PC-9 (cell line): ENCODE measurements around the gene SNCAIP. TPM values are rescaled to one million over a fixed set of nuclear protein-coding genes. Genes with fewer than 3 reads are reported as not detected.

Experiments used
- BruUV-seq: library from RNA; stranded (reverse); fragments of 400-500 nt; replicated peaks from 2 replicates; lab custom pipeline; 2021; lab: Mats Ljungman, UMichigan
- CTCF ChIA-PET: fragments of 300-600 bp; sonication (Branson Sonifier 250); formaldehyde crosslinking; loops from one replicate; lab custom pipeline; 2022; ENCODE audit warnings: antibody characterized with exemption; lab: Charles Lee
- POLR2A ChIA-PET: fragments of 300-600 bp; sonication (Branson Sonifier 250); formaldehyde crosslinking; loops from one replicate; lab custom pipeline; 2022; ENCODE audit warnings: antibody characterized with exemption; ENCODE audit not compliant: unreplicated experiment; lab: Charles Lee
- DNase-seq, 2 experiments: peaks; one replicate each; pipeline versions ENCODE4 v3.0.0 to v3.0.0-alpha.2; 2015 to 2022; ENCODE audit warnings: mixed read lengths in 1 of 2
- H2AFZ ChIP-seq: fragments of 200-600 bp; sonication (generic); 2 replicates; pipeline ENCODE4 v1.8.1; 2017; ENCODE audit warnings: antibody characterized with exemption
- H3F3A ChIP-seq: fragments of 200-600 bp; sonication (generic); 2 replicates; pipeline ENCODE4 v1.8.1; 2017; ENCODE audit warnings: antibody characterized with exemption, mild to moderate bottlenecking, low read depth; ENCODE audit not compliant: insufficient read depth
- H3K27ac ChIP-seq: fragments of 200-600 bp; sonication (generic); 2 replicates; pipeline ENCODE4 v1.6.1; 2016; ENCODE audit warnings: mixed run types
- H3K27me3 ChIP-seq: fragments of 200-600 bp; sonication (generic); 2 replicates; pipeline ENCODE4 v1.6.1; 2016; ENCODE audit warnings: low read depth, mixed run types; ENCODE audit not compliant: insufficient read depth
- H3K36me3 ChIP-seq: fragments of 200-600 bp; sonication (generic); 2 replicates; pipeline ENCODE4 v1.6.1; 2016; ENCODE audit warnings: low read depth, mixed run types
- H3K4me1 ChIP-seq: fragments of 200-600 bp; sonication (generic); replicated peaks from 2 replicates; pipeline ENCODE4 v1.6.1; 2016; ENCODE audit warnings: mixed run types; ENCODE audit not compliant: insufficient read depth
- H3K4me2 ChIP-seq: fragments of 200-600 bp; sonication (generic); 2 replicates; pipeline ENCODE4 v1.6.1; 2017; ENCODE audit warnings: mixed run types
- H3K4me3 ChIP-seq: fragments of 200-600 bp; sonication (generic); 2 replicates; pipeline ENCODE4 v1.6.1; 2016; ENCODE audit warnings: mixed run types
- H3K79me2 ChIP-seq: fragments of 200-600 bp; sonication (generic); 2 replicates; pipeline ENCODE4 v1.6.1; 2017; ENCODE audit warnings: low read depth, mixed run types
- H3K9me2 ChIP-seq: fragments of 200-600 bp; sonication (generic); 2 replicates; pipeline ENCODE4 v1.8.1; 2017; ENCODE audit warnings: mild to moderate bottlenecking; ENCODE audit not compliant: insufficient read depth
- H3K9me3 ChIP-seq: fragments of 200-600 bp; sonication (generic); 2 replicates; pipeline ENCODE4 v1.8.1; 2016; ENCODE audit warnings: low read depth; ENCODE audit not compliant: insufficient read depth
- H4K20me1 ChIP-seq: fragments of 200-600 bp; sonication (generic); 2 replicates; pipeline ENCODE4 v1.8.1; 2017; ENCODE audit not compliant: insufficient read depth
- EZH2 ChIP-seq: fragments of 200-600 bp; sonication (generic); IDR thresholded peaks from 2 replicates; pipeline ENCODE4 v1.8.0; 2017; ENCODE audit warnings: antibody characterized with exemption, low read depth
- intact Hi-C: fragments of 100-400 bp; cut with micrococcal nuclease; formaldehyde crosslinking; loops from one replicate; pipeline ENCODE4 v1.10.0; 2022; ENCODE audit not compliant: unreplicated experiment
- total RNA-seq: library from RNA; stranded (reverse); gene quantifications from 2 replicates; pipeline ENCODE4 v1.2.3, GENCODE V29; 2021
- TF ChIP-seq, protein P1 (sequence below): fragments of 200-600 bp; sonication (generic); conservative IDR thresholded peaks from 2 replicates; pipeline ENCODE4 v1.6.1; 2017; ENCODE audit warnings: mixed run types, antibody characterized with exemption, mild to moderate bottlenecking, moderate library complexity

Gene SNCAIP
- total RNA-seq, 1 experiment from 2014 or later = not detected

- Histone ChIP-seq H3K79me2 (no peaks in the 10 kb centered on the region), H3K27me3 (peaks cover 3% of the 10 kb centered on the region; the same call in 1 of the 2 replicates), H3K4me1 (no peaks in the 10 kb centered on the region), H3K4me2 (no peak overlapping the region), H3K9me2 (no peaks in the 10 kb centered on the region), H4K20me1 (no peaks in the 10 kb centered on the region), H3K4me3 (no peak overlapping the region), H3F3A (no peaks in the 10 kb centered on the region), H2AFZ (no peak overlapping the region), H3K27ac (no peak overlapping the region), H3K36me3 (no peaks in the 10 kb centered on the region), H3K9me3 (no peaks in the 10 kb centered on the region)
- intact Hi-C loops = no loop called here
- ChIA-PET CTCF (interaction anchor here (0.6 kb wide), 1 partner anchor 322 kb away, joined by 3 read pairs; no protein-coding TSS in a partner anchor), POLR2A (no interaction called here)
- BruUV-seq = no TSS peak
- no peak for DNase-seq
- TF ChIP-seq EZH2 = no peak
These were observed 91.1 kb downstream of the SNCAIP start for GRCh38 chr5:122402955-122403685.

- POLR2A ChIA-PET = no interaction called here
- no peaks in the 10 kb centered on the region for H3F3A ChIP-seq
- H2AFZ ChIP-seq = no peak overlapping the region
- H3K4me3 ChIP-seq = no peak overlapping the region
- no TSS peak for BruUV-seq
- H3K79me2 ChIP-seq = no peaks in the 10 kb centered on the region
- no peaks in the 10 kb centered on the region for H3K36me3 ChIP-seq
- intact Hi-C loops = no loop called here
- no peak overlapping the region for H3K4me2 ChIP-seq
- TF ChIP-seq, protein P1, sequence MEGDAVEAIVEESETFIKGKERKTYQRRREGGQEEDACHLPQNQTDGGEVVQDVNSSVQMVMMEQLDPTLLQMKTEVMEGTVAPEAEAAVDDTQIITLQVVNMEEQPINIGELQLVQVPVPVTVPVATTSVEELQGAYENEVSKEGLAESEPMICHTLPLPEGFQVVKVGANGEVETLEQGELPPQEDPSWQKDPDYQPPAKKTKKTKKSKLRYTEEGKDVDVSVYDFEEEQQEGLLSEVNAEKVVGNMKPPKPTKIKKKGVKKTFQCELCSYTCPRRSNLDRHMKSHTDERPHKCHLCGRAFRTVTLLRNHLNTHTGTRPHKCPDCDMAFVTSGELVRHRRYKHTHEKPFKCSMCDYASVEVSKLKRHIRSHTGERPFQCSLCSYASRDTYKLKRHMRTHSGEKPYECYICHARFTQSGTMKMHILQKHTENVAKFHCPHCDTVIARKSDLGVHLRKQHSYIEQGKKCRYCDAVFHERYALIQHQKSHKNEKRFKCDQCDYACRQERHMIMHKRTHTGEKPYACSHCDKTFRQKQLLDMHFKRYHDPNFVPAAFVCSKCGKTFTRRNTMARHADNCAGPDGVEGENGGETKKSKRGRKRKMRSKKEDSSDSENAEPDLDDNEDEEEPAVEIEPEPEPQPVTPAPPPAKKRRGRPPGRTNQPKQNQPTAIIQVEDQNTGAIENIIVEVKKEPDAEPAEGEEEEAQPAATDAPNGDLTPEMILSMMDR = no peak
- no peak for TF ChIP-seq EZH2
- CTCF ChIA-PET = no interaction called here
- no peaks in the 10 kb centered on the region for H3K9me3 ChIP-seq
- H3K9me2 ChIP-seq = no peaks in the 10 kb centered on the region
- no peaks in the 10 kb centered on the region for H4K20me1 ChIP-seq
- no peak for DNase-seq
- H3K27me3 ChIP-seq = peaks cover 3% of the 10 kb centered on the region; the same call in 1 of the 2 replicates
- H3K4me1 ChIP-seq = no peaks in the 10 kb centered on the region
- no peak overlapping the region for H3K27ac ChIP-seq
These were observed 92.0 kb downstream of the SNCAIP start for GRCh38 chr5:122404018-122404417.

- no peak for DNase-seq
- no TSS peak for BruUV-seq
- Histone ChIP-seq H3K79me2 (no peaks in the 10 kb centered on the region), H3K4me3 (no peak overlapping the region), H3K9me2 (no peaks in the 10 kb centered on the region), H3K4me2 (no peak overlapping the region), H3K27me3 (peaks cover 3% of the 10 kb centered on the region; the same call in 1 of the 2 replicates), H3K9me3 (no peaks in the 10 kb centered on the region), H3K4me1 (no peaks in the 10 kb centered on the region), H3K27ac (no peak overlapping the region), H3K36me3 (no peaks in the 10 kb centered on the region), H2AFZ (no peak overlapping the region), H4K20me1 (no peaks in the 10 kb centered on the region), H3F3A (no peaks in the 10 kb centered on the region)
- intact Hi-C loops = no loop called here
- ChIA-PET POLR2A (no interaction called here), CTCF (no interaction called here)
- TF ChIP-seq, protein P1 = no peak
- no peak for TF ChIP-seq EZH2
These were observed 92.8 kb downstream of the SNCAIP start for GRCh38 chr5:122404653-122405362.
